GM10266 (cell line): ENCODE data around the gene FIBP.
A peak's percentile ranks its signal among the peaks of the same experiment; 100 is the strongest.

Experiments
- DNase-seq: peaks from one replicate; pipeline ENCODE4 v3.0.0; 2012; ENCODE audit errors: extremely low spot score
- CTCF ChIP-seq: IDR thresholded peaks from 2 replicates; pipeline ENCODE4 v1.5.1; 2012; ENCODE audit warnings: mild to moderate bottlenecking, low read depth; ENCODE audit not compliant: control insufficient read depth, insufficient read depth; ENCODE audit errors: missing control alignments

The FIBP gene

GRCh38 chr11:65888163-65888814 is at the start of gene FIBP:
TSS of gene FIBP (minus strand) at chr11:65888471. CDS start at chr11:65888418, 53 bp downstream.
- peak; percentile 97 for DNase-seq
- TF ChIP-seq CTCF, result peak; percentile 79

- TF ChIP-seq CTCF, result no peak
- no peak for DNase-seq
Measured at GRCh38 chr11:65937766-65938165, 49.5 kb upstream of the FIBP start.

- no peak for DNase-seq
- no peak for TF ChIP-seq CTCF
Measured at GRCh38 chr11:65934014-65934413, 45.7 kb upstream of the FIBP start.

GRCh38 chr11:65932558-65932919 is 44.3 kb upstream of the FIBP start:
- no peak for DNase-seq
- TF ChIP-seq CTCF, result no peak

GRCh38 chr11:65931773-65932557 is 43.7 kb upstream of the FIBP start:
- no peak for DNase-seq
- TF ChIP-seq CTCF, result no peak

GRCh38 chr11:65928667-65929066 is 40.4 kb upstream of the FIBP start:
- TF ChIP-seq CTCF, result no peak
- DNase-seq, result no peak

GRCh38 chr11:65927904-65928397 is 39.7 kb upstream of the FIBP start:
- no peak for TF ChIP-seq CTCF
- peak; percentile 84 for DNase-seq
